Activated T-helper 1 cell treated with Interleukin-2 at 50 U/mL for 16 hours (primary cell): Measurements from ENCODE around the gene SLC25A29.

Experiments
- DNase-seq: peaks from one replicate; pipeline ENCODE4 v3.0.0-alpha.2; 2020; ENCODE audit warnings: low read depth

The SLC25A29 gene

DNA sequence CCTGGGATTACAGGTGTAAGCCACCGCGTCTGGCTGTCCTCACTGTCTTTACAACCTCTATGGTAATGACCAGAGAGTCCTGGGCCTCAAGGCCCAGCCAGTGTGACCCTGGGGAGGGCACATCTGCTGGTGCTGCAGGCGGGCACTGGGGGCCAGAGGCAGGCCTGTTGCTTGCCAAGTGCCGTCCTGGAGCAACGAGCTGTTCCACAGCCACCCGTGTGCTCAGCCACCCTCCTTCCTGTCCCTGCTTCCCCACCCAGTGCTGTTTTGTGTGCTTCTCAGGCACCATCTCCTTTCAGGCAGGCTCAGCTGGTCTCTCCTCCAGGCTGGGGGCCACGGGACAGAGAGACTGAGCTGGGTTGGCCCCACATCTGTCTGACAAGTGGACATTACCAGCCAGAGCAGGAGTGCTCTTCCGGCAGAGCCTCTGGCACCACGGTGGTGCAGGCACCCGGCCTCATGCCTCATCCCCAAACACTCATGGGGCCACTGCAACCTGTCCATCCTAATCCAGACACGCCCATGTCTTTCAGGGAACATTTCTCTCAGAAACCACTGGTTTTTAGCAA is 25.9 kb upstream of the SLC25A29 start:
- DNase-seq, result no peak

DNA sequence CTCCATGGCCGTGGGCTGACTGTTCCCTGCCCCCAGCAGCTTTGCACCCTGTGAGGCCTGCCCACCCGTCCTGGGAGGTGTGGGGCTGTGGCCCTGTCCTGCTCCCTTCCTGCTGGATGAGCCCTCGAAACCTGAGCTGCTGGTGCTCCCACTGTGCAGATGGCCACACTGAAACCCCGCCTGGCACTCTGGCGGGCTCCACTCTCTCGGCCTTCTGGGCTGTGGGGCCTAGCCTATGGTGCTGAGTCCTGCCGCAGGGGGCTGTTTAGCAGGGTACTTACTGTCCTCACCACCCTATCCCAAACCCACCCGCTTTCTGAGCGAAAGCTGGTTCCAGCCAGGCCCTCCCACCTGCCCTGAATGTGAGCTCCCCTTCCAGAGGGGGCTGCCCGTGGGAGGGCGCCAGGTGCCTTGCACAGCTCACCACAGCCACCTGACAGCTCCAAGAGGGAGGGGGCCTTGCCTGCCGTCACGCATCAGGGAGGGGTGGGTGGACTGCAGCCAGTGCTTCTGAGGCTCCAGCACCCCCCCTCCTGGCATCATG is 24.2 kb upstream of the SLC25A29 start:
- DNase-seq, result no peak

DNA sequence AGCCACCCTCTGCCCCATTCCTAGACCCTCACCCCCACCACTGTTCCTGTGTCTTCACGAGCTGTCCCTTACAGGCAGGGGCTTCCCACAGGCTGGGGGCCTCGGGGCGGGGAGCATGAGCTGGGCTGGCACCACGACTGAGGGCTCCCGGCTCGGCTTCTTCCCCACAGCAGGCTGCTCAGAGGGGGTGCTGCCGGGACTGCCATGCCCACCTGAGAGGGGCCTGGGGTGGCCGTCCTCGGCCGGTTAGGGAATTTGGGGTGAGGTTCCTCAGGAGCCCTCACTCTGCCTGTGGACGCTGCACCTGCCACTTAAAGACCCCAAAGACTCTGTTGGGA is 23.7 kb upstream of the SLC25A29 start:
- no peak for DNase-seq

DNA sequence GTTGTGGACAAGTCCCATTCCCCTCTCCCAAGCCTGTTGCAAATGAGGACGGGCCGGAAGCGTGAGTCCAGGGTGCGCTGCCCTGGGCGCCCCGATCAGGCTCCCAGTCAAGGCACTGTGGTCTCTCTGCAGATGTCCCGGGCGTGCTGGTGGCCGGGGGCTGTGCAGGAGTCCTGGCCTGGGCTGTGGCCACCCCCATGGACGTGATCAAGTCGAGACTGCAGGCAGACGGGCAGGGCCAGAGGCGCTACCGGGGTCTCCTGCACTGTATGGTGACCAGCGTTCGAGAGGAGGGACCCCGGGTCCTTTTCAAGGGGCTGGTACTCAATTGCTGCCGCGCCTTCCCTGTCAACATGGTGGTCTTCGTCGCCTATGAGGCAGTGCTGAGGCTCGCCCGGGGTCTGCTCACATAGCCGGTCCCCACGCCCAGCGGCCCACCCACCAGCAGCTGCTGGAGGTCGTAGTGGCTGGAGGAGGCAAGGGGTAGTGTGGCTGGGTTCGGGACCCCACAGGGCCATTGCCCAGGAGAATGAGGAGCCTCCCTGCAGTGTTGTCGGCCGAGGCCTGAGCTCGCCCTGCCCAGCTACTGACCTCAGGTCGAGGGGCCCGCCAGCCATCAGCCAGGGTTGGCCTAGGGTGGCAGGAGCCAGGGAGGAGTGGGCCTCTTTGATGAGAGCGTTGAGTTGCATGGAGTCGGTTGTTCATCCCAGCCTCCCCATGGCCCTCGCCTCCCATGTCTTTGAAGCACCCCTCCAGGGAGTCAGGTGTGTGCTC is 23.2 kb upstream of the SLC25A29 start:
- DNase-seq, result no peak

DNA sequence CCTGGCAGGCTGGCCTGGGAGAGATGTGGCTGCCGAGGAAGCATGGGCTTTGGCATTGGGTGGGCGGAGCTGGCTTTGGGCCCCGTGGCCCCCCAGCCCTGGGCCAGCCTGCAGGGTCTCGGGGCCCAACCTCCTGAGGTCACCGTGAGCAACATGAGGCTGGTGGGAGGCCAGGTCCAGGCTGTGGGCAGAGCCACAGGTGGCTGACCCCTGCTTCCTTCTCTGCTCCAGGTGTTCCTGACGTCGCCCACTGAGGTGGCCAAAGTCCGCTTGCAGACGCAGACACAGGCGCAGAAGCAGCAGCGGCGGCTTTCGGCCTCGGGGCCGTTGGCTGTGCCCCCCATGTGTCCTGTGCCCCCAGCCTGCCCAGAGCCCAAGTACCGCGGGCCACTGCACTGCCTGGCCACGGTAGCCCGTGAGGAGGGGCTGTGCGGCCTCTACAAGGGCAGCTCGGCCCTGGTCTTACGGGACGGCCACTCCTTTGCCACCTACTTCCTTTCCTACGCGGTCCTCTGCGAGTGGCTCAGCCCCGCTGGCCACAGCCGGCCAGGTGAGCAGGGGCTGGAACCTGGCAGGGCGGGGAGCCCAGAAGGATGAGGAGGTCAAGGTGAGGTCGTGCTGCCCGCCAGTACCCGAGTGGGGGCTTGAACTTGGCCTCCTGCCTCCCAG is 22.4 kb upstream of the SLC25A29 start:
- DNase-seq, result no peak

DNA sequence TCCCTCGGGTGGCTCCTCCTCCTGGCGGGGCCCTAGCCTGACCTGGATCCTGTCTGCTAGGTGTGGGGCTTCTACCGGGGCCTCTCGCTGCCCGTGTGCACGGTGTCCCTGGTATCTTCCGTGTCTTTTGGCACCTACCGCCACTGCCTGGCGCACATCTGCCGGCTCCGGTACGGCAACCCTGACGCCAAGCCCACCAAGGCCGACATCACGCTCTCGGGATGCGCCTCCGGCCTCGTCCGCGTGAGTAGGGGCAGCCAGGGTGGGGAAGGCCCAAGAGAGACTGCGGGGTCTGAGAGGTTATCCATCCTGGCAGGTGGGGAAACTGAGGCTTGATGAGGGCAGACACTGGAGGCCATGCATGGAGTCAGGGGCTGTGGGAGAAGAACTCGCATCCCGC is 20.9 kb upstream of the SLC25A29 start:
- no peak for DNase-seq

DNA sequence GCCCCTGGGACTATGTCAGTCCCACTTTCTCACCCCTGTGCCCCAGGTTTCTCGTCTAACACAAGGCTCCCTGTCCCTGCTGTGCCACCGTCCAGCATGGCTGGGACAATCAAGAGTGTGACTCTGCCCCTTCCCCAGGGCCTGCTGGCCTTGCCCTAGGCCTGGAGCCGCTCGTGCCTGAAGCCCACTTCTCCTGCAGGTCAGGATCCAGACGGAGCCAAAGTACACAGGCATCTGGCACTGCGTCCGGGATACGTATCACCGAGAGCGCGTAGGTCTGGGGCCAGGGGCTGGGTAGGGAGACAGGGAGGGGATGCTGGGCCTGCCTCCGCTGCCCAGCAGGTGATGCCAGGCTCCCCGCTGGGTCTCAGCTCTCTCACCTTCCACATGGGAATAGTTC is 19.7 kb upstream of the SLC25A29 start:
- DNase-seq, result no peak

DNA sequence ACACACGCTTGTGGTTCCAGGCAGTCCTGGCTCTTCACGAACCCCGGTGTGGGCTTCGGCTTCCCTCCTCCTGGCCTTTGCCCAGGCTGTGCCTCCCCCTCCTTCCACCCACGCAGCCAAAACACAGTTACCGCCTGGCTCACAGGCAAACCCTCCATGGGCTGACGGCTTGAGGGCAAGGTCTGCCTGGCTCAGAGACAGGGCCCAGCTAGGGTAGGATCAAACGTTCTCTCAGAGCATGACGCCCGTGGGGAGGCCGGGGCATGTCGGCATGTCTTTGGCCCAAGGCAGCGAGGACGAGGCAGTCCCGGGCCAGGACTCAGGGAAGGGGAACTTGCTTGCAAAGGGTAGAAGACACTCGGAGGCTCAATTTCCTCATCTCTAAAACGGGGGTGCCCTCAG is 19.0 kb upstream of the SLC25A29 start:
- no peak for DNase-seq

DNA sequence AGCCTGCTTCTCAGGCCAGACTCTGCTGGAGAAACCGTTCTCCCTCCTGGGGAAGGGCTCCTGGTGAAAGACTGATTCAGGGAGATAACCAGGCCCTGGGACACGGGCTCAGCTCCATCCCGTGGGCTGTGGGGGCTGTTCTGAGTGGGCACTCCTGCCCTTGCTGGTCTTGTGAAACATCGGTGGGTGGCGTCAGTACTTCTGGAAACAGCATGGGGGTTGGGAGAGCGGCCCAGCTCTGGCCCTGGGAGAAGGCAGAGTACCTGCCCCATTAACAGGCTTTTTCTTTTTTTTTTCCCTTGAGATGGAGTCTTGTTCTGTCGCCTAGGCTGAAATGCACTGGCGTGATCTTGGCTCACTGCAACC is 17.7 kb upstream of the SLC25A29 start:
- no peak for DNase-seq

DNA sequence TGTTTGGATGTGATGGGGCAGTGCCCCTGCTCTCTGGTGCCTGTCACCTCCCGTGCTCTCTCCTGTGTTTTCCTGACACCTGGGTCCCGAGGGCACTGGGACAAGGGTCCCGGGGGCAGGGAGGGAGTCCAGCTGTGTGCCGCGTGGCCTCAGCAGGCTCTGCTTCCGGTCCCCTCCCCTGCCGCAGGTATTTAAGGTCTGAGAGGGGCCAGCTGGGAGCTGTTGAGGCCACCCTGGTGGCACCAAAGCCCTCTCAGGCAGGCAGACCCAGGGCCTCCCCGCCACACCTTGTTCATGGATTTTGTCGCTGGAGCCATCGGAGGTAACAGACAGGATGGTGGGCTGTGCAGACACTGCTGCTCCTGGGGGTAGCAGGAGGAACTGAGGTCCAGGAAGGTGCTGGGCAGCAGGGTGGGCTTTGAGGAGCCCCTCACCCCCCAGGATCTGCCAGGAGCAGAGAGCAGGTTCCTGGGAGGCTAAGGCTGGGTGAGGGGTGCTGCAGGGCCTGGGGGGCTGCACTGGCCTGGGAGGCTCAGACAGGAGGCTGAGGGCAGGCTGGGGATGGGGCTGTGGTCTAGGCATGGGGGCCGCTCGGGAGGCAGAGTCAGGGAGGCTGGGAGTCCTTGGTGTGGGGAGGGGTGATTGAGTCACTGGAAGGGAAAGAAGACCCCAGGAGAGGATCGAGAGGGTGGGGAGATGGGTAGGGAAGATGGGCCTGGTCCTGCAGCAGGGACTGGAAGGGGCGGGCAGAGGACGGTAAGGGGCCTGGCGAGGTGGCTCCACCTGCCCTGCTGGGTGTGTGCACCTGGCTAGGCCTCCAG is 17.1 kb upstream of the SLC25A29 start, which contains the start of gene SLC25A47:
Gene SLC25A47 (plus strand): TSS at position 219 of the 821 bp plus-strand sequence. CDS start 76 bp downstream, at position 295.
- DNase-seq, result no peak

DNA sequence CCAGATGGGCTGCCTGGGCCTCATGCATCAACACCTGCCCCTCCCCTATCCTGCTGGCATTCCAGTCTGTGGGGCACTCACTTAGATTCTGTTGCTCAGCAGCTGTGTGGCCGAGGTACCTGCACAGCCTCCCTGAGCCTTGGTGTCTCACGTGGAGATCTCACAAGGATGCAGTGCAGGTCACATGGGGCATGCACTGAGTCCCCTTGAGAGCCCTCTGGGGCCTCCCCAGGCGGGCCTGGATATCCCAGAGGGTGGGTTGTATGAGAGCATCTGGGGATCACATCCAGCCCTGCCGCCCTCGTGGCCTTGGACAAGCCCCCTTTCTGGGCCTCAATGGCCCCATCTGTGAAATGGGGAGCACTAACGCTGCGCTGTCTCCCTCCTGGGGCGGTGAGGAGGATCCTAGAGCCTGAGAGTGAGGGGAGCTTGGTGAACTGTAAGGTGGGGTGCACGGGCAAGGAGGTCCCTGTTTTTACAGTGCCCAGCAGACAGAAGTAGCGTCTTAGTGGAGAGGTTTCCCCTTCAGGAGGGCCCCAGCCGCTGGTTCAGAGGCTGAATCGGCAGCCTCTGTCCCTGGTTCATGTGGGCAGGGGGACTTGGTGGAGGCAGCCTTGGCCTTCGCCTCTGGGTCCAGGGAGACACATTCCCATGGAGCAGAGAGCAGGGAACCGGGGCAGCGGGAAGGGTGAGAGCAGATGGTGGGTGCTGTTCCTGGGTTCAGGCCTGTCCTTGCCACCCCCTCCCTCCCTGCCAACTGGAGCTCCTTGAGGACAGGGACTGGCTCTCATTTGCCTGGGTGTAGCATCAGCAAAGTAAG is 16.1 kb upstream of the SLC25A29 start:
- DNase-seq, result no peak

DNA sequence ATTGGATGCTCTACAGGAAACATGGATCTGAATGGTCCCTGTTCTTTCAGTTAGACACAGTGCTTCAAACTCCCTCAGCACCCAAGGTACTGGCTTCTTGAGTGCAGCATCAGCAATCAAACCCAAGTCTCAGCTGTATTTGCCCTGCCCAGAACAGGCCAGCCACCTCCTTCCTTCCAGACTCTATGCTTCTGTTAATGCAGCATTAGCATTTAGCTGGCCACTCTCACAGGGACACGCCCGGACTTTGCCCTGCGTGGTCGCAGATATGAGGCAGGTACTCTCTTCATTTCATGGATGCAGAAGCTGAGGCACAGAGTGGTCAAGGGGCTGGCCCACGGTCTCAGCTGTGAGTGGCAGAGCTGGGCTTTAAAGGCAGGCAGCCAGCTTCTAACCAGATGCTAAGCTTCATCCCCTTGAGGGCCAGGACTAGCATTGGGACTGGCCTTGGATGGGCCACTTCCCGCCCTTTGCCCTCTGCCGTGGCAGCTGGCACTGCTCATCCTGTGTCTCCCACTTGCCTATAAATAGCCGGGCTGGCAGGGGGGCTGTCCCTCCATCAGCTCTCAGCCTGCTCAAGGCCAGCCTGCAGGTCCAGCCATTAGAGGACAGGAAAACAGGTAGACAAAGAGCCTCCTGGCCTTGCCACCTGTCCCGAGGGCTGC is 15.4 kb upstream of the SLC25A29 start:
- no peak for DNase-seq

DNA sequence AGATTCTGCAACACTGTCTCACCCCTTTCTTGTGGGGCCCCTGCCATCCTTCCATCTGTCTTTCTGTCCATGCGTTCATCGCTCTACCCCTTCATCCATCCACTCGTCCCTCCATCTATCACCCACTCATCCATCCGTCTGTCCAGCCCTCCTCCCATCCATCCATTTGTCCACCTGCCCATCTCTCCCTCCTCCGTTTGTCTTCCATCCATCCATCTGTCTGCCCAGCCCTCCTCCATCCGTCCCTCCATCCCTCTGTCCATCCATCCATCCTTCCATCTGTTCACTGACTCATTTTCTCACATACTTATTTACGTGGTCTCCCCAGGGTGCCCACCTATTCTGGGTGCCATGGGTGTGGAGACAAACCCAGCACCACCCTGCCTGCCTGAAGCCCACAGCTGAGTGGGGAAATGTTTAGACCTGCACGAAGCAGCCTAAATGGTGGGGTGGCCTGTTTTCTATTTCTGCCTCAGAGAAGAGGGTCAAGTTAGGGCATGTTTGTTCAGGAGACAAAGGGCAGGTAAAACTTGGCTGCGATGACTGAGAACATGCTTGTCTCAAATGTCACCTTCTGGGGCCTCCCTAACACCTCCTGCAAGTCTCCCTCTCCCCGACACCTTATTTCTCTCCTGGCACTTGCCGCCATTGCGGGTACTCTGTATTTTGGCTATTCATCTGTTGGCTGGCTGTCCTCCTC is 14.1 kb upstream of the SLC25A29 start:
- DNase-seq, result no peak

DNA sequence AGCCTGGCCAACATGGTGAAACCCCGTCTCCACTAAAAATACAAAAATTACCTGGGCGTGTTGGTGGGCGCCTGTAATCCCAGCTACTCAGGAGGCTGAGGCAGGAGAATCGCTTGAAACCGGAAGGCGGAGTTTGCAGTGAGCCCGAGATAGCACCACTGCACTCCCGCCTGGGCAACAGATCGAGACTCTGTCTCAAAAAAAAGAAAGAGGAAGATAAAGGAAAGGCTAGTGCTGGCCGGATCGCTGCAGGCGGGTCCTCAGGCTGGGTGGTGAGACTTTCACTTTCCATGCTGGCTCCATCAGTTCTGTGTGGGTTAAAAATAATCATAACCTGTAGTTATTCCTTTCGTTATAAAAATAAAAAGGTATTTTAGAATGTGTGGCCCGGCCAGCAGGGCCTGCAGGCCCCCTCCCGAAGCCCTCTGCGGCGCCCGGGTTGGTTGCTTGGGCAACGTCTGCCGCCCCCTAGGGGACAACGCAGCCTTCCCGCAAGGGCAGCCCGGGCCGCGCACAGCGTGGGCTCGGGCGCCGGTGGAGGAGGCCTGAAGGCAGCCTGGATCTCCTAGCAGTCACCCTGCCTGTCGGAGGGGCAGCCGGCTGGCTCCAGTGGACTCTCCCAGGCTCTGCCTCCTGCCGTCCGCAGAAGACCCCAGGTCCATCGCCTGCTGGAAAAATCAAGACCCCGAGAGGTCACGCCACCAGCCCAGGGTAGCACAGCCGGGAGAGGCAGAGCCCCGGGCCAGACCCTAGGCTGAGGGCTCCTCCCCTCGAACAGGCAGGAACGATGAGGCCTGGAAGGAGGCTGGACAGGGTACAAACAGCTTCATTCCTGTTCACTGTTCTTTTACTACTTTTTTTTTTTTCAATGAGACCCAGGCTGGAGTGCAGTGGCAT is 11.9 kb upstream of the SLC25A29 start:
- DNase-seq, result peak; percentile 60

DNA sequence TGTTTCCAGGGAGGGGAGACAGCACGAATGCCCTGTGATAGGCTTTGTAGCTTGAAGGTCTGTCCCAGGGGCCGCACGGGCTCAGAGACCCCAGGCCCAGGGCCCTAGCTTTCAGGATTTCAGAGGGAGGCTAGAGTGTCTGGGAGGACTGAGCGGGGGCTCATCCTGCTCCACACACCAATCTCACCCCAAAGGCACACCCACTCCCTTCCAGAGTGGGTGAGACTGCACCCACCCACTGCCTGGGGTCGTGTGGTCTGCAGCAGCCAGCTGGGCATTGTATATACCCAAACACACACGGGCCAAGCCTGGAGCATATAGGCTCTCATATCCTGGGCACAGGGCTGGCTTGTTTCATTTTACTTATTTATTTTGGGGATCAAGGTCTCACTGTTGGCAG is 11.1 kb upstream of the SLC25A29 start:
- no peak for DNase-seq

DNA sequence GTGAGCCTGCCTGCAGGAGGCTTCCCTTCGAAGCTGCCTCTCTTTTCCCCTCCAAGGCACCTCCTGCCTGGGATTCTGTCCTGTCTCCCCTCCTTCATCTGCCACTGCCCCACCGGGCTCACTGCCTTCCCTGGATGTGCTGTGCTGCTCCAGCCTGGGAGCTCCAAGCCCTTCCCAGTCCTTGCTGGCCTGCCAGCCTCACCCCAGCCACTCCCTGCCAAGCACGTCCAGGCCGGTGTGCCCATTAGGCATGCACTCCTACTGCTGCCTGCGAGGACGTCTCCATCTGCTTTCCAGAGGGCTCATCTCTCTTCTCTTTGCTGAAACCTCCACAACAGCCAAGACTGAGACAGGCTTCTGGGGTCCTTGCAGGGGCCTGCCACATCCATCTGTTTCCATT is 8.5 kb upstream of the SLC25A29 start:
- DNase-seq, result no peak

DNA sequence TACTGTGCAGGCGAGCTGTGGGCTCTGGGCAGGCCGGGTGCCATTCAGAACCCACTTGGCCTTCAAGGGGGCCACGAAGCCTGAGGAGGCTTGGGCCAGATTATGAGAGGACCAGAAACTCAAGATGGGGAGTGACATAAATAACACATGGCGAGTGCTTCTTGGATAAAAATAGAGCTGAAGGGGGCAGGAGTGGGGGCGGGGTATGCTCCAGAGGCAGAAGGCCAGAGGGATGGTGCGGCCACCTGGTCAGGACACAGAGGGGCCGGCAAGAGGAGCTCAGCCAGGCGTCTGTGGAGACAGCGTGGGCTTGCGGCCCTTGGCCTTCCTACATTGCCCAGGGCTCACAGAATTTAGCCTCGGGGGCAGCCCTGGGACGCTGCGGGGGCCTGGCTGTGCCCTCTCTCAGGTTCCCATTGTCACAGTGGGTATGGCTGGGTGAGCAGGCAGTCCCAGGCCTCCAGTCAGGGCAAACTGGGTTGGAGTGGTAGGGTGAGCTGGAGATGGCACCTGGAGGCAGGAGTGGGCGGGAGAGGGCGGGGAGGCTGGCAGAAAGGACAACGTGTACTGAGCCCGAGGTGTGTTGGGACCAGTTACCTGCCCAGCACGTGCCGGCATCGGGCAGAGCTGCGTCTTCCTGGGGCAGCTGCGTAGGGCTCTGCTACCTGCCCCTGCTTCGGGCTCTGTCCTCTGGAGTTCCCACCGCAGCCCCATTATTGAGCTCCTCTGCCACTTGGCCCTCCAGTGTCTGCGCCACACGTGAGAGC is 7.4 kb upstream of the SLC25A29 start:
- DNase-seq, result no peak

DNA sequence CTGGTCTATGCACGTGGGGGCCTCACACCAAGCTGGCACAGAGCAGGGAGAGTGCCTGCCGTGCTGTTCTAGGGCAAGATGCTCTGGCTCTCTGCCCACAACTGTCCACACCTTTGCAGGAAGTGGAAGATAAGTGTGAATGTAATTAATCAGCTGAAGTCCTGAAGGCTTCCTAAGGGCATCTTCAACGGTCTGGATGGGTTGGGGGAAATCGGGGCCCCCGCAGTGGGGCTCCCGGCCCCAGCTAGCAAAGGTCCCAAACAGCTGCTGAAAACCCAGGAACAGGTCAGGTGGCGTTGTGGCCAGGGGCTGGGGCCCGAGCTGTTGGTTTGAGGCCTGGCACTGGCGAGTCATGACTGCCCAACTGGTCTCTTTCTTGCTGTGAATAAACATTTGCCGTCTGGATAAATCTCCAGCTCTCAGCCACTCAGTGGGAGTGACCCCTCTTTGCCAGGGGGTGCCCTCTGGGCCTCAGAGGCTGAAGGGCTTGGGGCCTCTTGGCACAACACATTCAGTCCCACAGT is 6.7 kb upstream of the SLC25A29 start:
- no peak for DNase-seq
